Loucy (cell line): ENCODE results near the gene RFNG.

Source experiments
- EZH2phosphoT487 ChIP-seq: fragments of 200-600 bp; IDR thresholded peaks from 2 replicates; pipeline ENCODE4 v1.6.1; 2018; ENCODE audit warnings: antibody characterized with exemption, mild to moderate bottlenecking, moderate library complexity, borderline replicate concordance
- TF ChIP-seq, protein P1 (sequence below): fragments of 200-600 bp; sonication (generic); conservative IDR thresholded peaks from 2 replicates; pipeline ENCODE4 v1.5.1; 2014; ENCODE audit warnings: mild to moderate bottlenecking, antibody characterized with exemption, low read length

DNA sequence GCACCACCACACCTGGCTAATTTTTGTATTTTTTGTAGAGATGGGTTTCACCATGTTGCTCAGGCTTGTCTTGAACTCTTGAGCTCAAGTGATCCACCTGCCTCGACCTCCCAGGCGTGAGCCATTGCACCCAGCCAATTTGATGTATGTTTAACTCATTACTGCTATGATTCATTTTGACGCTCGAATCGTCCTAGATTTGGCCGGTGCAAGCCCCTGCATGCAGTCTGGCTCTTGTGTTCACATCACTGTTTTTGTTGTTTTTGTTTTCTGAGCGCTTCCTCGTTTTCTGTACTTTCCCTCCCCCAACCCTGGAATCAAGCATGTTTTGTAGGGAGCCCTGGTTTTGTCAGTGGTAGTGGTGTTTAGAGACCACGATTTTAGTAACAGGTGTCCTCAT is 21.8 kb upstream of the RFNG start:
- TF ChIP-seq, protein P1, sequence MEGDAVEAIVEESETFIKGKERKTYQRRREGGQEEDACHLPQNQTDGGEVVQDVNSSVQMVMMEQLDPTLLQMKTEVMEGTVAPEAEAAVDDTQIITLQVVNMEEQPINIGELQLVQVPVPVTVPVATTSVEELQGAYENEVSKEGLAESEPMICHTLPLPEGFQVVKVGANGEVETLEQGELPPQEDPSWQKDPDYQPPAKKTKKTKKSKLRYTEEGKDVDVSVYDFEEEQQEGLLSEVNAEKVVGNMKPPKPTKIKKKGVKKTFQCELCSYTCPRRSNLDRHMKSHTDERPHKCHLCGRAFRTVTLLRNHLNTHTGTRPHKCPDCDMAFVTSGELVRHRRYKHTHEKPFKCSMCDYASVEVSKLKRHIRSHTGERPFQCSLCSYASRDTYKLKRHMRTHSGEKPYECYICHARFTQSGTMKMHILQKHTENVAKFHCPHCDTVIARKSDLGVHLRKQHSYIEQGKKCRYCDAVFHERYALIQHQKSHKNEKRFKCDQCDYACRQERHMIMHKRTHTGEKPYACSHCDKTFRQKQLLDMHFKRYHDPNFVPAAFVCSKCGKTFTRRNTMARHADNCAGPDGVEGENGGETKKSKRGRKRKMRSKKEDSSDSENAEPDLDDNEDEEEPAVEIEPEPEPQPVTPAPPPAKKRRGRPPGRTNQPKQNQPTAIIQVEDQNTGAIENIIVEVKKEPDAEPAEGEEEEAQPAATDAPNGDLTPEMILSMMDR = no peak
- TF ChIP-seq EZH2phosphoT487 = no peak
